ENCODE measurements around the gene BBIP1. TPM values are rescaled to one million over a fixed set of nuclear protein-coding genes. Genes with fewer than 3 reads are reported as not detected.
A peak's percentile ranks its signal among the peaks of the same experiment; 100 is the strongest.
"Not testable (repeated sequence)": the region's sequence is repeated elsewhere in the genome, so short reads cannot be mapped to it uniquely, and the experiment has no call there.

Gene BBIP1
- total and polyA plus RNA-seq, 2 donors from 2014 or later = 34.8 to 36.1 TPM

- Histone ChIP-seq H3K27ac (ENCODE audit: low read depth in 2 of 2, low read length in 2 of 2) (peak overlapping the region; percentile 100), H3K9ac (ENCODE audit: low read length in 3 of 3) (peak overlapping the region; percentile 86 to 96 (median 95)), H3K4me1 (ENCODE audit: control insufficient read depth in 2 of 3, insufficient read depth in 2 of 3, low read depth in 1 of 3, low read length in 3 of 3) (peaks cover 3 to 6% (median 5%) of the 10 kb centered on the region in 3 donors), H3K4me3 (ENCODE audit: low read length in 3 of 3) (peak overlapping the region; percentile 99 to 100 (median 100)), H3K27me3 (ENCODE audit: control insufficient read depth, insufficient read depth, low read length) (no peaks in the 10 kb centered on the region), H3K9me3 (ENCODE audit: control insufficient read depth in 2 of 3, insufficient read depth in 1 of 3, low read length in 3 of 3) (no peaks in the 10 kb centered on the region), H3K36me3 (ENCODE audit: control insufficient read depth in 2 of 3, insufficient read depth in 3 of 3, low read length in 3 of 3) (no peaks in the 10 kb centered on the region)
- intact Hi-C loops (cut with DNase I) = no loop called here
- TF ChIP-seq CTCF (IDR thresholded peaks at IDR 0.05; ENCODE audit: borderline replicate concordance, extremely low read depth, insufficient read depth) = no peak
- DNase-seq = peak; percentile 96 to 99 (median 97)
- FAIRE-seq = peak; percentile 11
Observed at GRCh38 chr10:110918269-110918642, 724 bp downstream of the BBIP1 start.

GRCh38 chr10:110916554-110917346 lies 2.2 kb downstream of the BBIP1 start:
- Histone ChIP-seq H3K9ac (ENCODE audit: low read length in 3 of 3) (no peak overlapping the region), H3K27me3 (ENCODE audit: control insufficient read depth, insufficient read depth, low read length) (no peaks in the 10 kb centered on the region), H3K4me1 (ENCODE audit: control insufficient read depth in 2 of 3, insufficient read depth in 2 of 3, low read depth in 1 of 3, low read length in 3 of 3) (peaks cover 3 to 6% (median 5%) of the 10 kb centered on the region in 3 donors), H3K9me3 (ENCODE audit: control insufficient read depth in 2 of 3, insufficient read depth in 1 of 3, low read length in 3 of 3) (no peaks in the 10 kb centered on the region), H3K4me3 (ENCODE audit: low read length in 3 of 3) (no peak overlapping the region), H3K27ac (ENCODE audit: low read depth in 2 of 2, low read length in 2 of 2) (no peak overlapping the region), H3K36me3 (ENCODE audit: control insufficient read depth in 2 of 3, insufficient read depth in 3 of 3, low read length in 3 of 3) (no peaks in the 10 kb centered on the region)
- no peak for FAIRE-seq
- no peak for TF ChIP-seq CTCF (IDR thresholded peaks at IDR 0.05; ENCODE audit: borderline replicate concordance, extremely low read depth, insufficient read depth)
- intact Hi-C loops (cut with DNase I) = no loop called here
- no peak for DNase-seq

GRCh38 chr10:110915600-110915999 lies 3.4 kb downstream of the BBIP1 start:
- H3K9ac ChIP-seq (ENCODE audit: low read length in 3 of 3); H3K4me1 ChIP-seq (ENCODE audit: control insufficient read depth in 2 of 3, insufficient read depth in 2 of 3, low read depth in 1 of 3, low read length in 3 of 3); DNase-seq; intact Hi-C loops (cut with DNase I); H3K4me3 ChIP-seq (ENCODE audit: low read length in 3 of 3); H3K9me3 ChIP-seq (ENCODE audit: control insufficient read depth in 2 of 3, insufficient read depth in 1 of 3, low read length in 3 of 3); H3K36me3 ChIP-seq (ENCODE audit: control insufficient read depth in 2 of 3, insufficient read depth in 3 of 3, low read length in 3 of 3); FAIRE-seq; H3K27me3 ChIP-seq (ENCODE audit: control insufficient read depth, insufficient read depth, low read length); H3K27ac ChIP-seq (ENCODE audit: low read depth in 2 of 2, low read length in 2 of 2): not testable (repeated sequence)

GRCh38 chr10:110915035-110915434 lies 3.9 kb downstream of the BBIP1 start:
- Histone ChIP-seq H3K27me3 (ENCODE audit: control insufficient read depth, insufficient read depth, low read length) (no peaks in the 10 kb centered on the region), H3K9me3 (ENCODE audit: control insufficient read depth in 2 of 3, insufficient read depth in 1 of 3, low read length in 3 of 3) (no peaks in the 10 kb centered on the region), H3K4me3 (ENCODE audit: low read length in 3 of 3) (no peak overlapping the region), H3K36me3 (ENCODE audit: control insufficient read depth in 2 of 3, insufficient read depth in 3 of 3, low read length in 3 of 3) (peaks cover 0 to 1% (median 0%) of the 10 kb centered on the region in 3 donors), H3K4me1 (ENCODE audit: control insufficient read depth in 2 of 3, insufficient read depth in 2 of 3, low read depth in 1 of 3, low read length in 3 of 3) (peaks cover 2 to 6% (median 3%) of the 10 kb centered on the region in 3 donors), H3K27ac (ENCODE audit: low read depth in 2 of 2, low read length in 2 of 2) (no peak overlapping the region), H3K9ac (ENCODE audit: low read length in 3 of 3) (no peak overlapping the region)
- TF ChIP-seq CTCF (IDR thresholded peaks at IDR 0.05; ENCODE audit: borderline replicate concordance, extremely low read depth, insufficient read depth) = no peak
- intact Hi-C loops (cut with DNase I) = no loop called here
- DNase-seq (peak in 2 of 5 donors; percentile 12 to 29), FAIRE-seq (no peak)

All from kidney (tissue), 14 donors.